SH-SY5Y (cell line): ENCODE measurements around the gene MED27.

ENCODE experiments used
- GATA2 ChIP-seq: IDR thresholded peaks from 2 replicates; pipeline ENCODE4 v1.6.1; 2011; ENCODE audit warnings: mild to moderate bottlenecking, low read depth, low read length
- GATA3 ChIP-seq: IDR thresholded peaks from 2 replicates; pipeline ENCODE4 v1.6.1; 2011; ENCODE audit warnings: low read depth, mild to moderate bottlenecking, low read length, moderate library complexity

Gene MED27

GRCh38 chr9:131815970-131816873 is 263.4 kb downstream of the MED27 start:
- TF ChIP-seq GATA2 (no peak), GATA3 (no peak)

GRCh38 chr9:131814707-131815106 is 265.0 kb downstream of the MED27 start:
- no peak for TF ChIP-seq GATA3
- TF ChIP-seq GATA2 = no peak

GRCh38 chr9:131813116-131813515 is 266.6 kb downstream of the MED27 start:
- TF ChIP-seq GATA3 (no peak), GATA2 (no peak)

GRCh38 chr9:131812116-131812790 is 267.4 kb downstream of the MED27 start:
- TF ChIP-seq GATA3 (no peak), GATA2 (no peak)

GRCh38 chr9:131811405-131811804 is 268.3 kb downstream of the MED27 start:
- TF ChIP-seq GATA2 (no peak), GATA3 (no peak)

- no peak for TF ChIP-seq GATA3
- TF ChIP-seq GATA2 = no peak
Observed at GRCh38 chr9:131810351-131811170, 269.1 kb downstream of the MED27 start.
